A549 (cell line): ENCODE results near the gene ATXN10. TPM values are rescaled to one million over a fixed set of nuclear protein-coding genes. Genes with fewer than 3 reads are reported as not detected.

Experiments used
- ATAC-seq, 2 experiments: fragments of 200-7000 bp in 1 of 2; fragments of >200 bp in 1 of 2; cut with Nextera tagmentation in 1 of 2; cut with Tn5 transposase in 1 of 2; 3 replicates each; pipeline versions ENCODE4 v1.8.0 to v1.9.1; 2018 to 2020; ENCODE audit warnings: mild to moderate bottlenecking in 1 of 2, moderate library complexity in 1 of 2
- CTCF ChIA-PET: fragments of 300-600 bp; sonication (Branson Sonifier 250); formaldehyde crosslinking; extraction: SDS; loops from one replicate; lab custom pipeline; 2021; ENCODE audit warnings: antibody characterized with exemption, inconsistent platforms; lab: Yijun Ruan, JAX
- POLR2A ChIA-PET: fragments of 350-600 bp; formaldehyde crosslinking; extraction: SDS; loops from one replicate; lab custom pipeline; 2021; ENCODE audit warnings: antibody characterized with exemption, inconsistent platforms; lab: Yijun Ruan, JAX
- DNase-seq, 2 experiments: peaks; one replicate each; pipeline versions ENCODE4 v3.0.0 to v3.0.0-alpha.2; 2011 to 2016; ENCODE audit warnings: low read depth in 1 of 2, low spot score in 1 of 2
- FAIRE-seq: peaks from 2 replicates; lab custom pipeline; 2011; peaks lifted over from hg19 to GRCh38; lab: Jason Lieb, UNC
- H3K27ac ChIP-seq, 2 experiments: fragments of >200 bp; sonication (Bioruptor Twin); formaldehyde crosslinking; 3 replicates each; pipeline ENCODE4 v1.5.1; 2016 to 2017
- H3K4me1 ChIP-seq: fragments of >200 bp; sonication (Bioruptor Twin); formaldehyde crosslinking; 3 replicates; pipeline ENCODE4 v1.6.1; 2016
- H3K4me2 ChIP-seq: fragments of >200 bp; sonication (Bioruptor Twin); formaldehyde crosslinking; 3 replicates; pipeline ENCODE4 v1.6.1; 2016
- H3K4me3 ChIP-seq: fragments of >200 bp; sonication (Bioruptor Twin); formaldehyde crosslinking; 3 replicates; pipeline ENCODE4 v1.5.1; 2016
- H3K9me3 ChIP-seq: fragments of >200 bp; sonication (Bioruptor Twin); formaldehyde crosslinking; 3 replicates; pipeline ENCODE4 v1.6.1; 2016
- BCL3 ChIP-seq: fragments of >200 bp; sonication (Bioruptor Twin); formaldehyde crosslinking; IDR thresholded peaks from 3 replicates; pipeline ENCODE4 v1.6.1; 2016
- BHLHE40 ChIP-seq: IDR thresholded peaks from 2 replicates; pipeline ENCODE4 v1.6.1; 2012; ENCODE audit warnings: low read depth, low read length, inconsistent platforms
- CHD2 ChIP-seq: fragments of 150-350 bp; IDR thresholded peaks from 2 replicates; pipeline ENCODE4 v1.6.1; 2014; ENCODE audit warnings: low read length; ENCODE audit not compliant: partially characterized antibody
- E2F6 ChIP-seq: IDR thresholded peaks from 2 replicates; pipeline ENCODE4 v1.6.1; 2012; ENCODE audit warnings: low read depth, borderline replicate concordance
- EHMT2 ChIP-seq: fragments of 200-600 bp; sonication (generic); IDR thresholded peaks from 2 replicates; pipeline ENCODE4 v1.6.1; 2016; ENCODE audit warnings: antibody characterized with exemption, low read depth, mild to moderate bottlenecking, moderate library complexity
- ELK1 ChIP-seq: fragments of 150-350 bp; IDR thresholded peaks from 2 replicates; pipeline ENCODE4 v1.6.1; 2014; ENCODE audit warnings: low read depth, mild to moderate bottlenecking, low read length
- JUN ChIP-seq, 2 experiments: fragments of >200 bp; sonication (Bioruptor Twin); formaldehyde crosslinking; IDR thresholded peaks; 2 replicates in 1 of 2; 3 replicates in 1 of 2; pipeline ENCODE4 v1.6.1; 2016 to 2017
- MAFK ChIP-seq: fragments of 450-650 bp; IDR thresholded peaks from 2 replicates; pipeline ENCODE4 v1.6.1; 2014; ENCODE audit not compliant: partially characterized antibody
- MAZ ChIP-seq: fragments of 150-350 bp; IDR thresholded peaks from 2 replicates; pipeline ENCODE4 v1.6.1; 2014; ENCODE audit warnings: antibody characterized with exemption, low read depth, low read length, borderline replicate concordance
- MYC ChIP-seq: IDR thresholded peaks from 2 replicates; pipeline ENCODE4 v1.6.1; 2012; ENCODE audit warnings: mild to moderate bottlenecking, inconsistent platforms, low read length, improper control_type of control experiment, borderline replicate concordance
- RAD21 ChIP-seq, 2 experiments: fragments of >200 bp in 1 of 2; sonication (Bioruptor Twin) in 1 of 2; formaldehyde crosslinking in 1 of 2; IDR thresholded peaks in 1 of 2; conservative IDR thresholded peaks in 1 of 2; 2 replicates in 1 of 2; 3 replicates in 1 of 2; pipeline ENCODE4 v1.6.1; 2012 to 2018; ENCODE audit warnings: inconsistent platforms in 1 of 2
- RARB ChIP-seq: fragments of 250-450 bp; sonication (Bioruptor Pico); IDR thresholded peaks from 2 replicates; pipeline ENCODE4 v1.8.0; 2021; ENCODE audit warnings: mild to moderate bottlenecking, moderate library complexity
- RFX5 ChIP-seq: fragments of 450-650 bp; IDR thresholded peaks from 2 replicates; pipeline ENCODE4 v1.7.1; 2014; ENCODE audit warnings: antibody characterized with exemption, mild to moderate bottlenecking, moderate library complexity
- RNF2 ChIP-seq: fragments of 200-600 bp; sonication (generic); IDR thresholded peaks from 2 replicates; pipeline ENCODE4 v1.6.1; 2016; ENCODE audit warnings: low read depth, mild to moderate bottlenecking, antibody characterized with exemption, moderate library complexity, borderline replicate concordance
- SMC3 ChIP-seq: fragments of >200 bp; sonication (Bioruptor Twin); formaldehyde crosslinking; IDR thresholded peaks from 3 replicates; pipeline ENCODE4 v1.6.1; 2018; ENCODE audit warnings: inconsistent platforms
- SREBF2 ChIP-seq: fragments of 450-650 bp; IDR thresholded peaks from 2 replicates; pipeline ENCODE4 v1.6.1; 2014; ENCODE audit warnings: mild to moderate bottlenecking, moderate library complexity
- TP53 ChIP-seq: fragments of 250-450 bp; sonication (Bioruptor Pico); IDR thresholded peaks from 2 replicates; pipeline ENCODE4 v1.5.0; 2021; ENCODE audit warnings: mild to moderate bottlenecking, moderate library complexity
- ZNF302 ChIP-seq: fragments of 250-450 bp; sonication (Bioruptor Pico); IDR thresholded peaks from 2 replicates; pipeline ENCODE4 v1.9.0; 2021; ENCODE audit warnings: inconsistent platforms, mild to moderate bottlenecking, moderate library complexity
- WGBS: methylation state at CpG from one replicate; pipeline ENCODE4 v1.1.6; 2017; ENCODE audit errors: missing lambda C conversion rate; 5-methylcytosine and 5-hydroxymethylcytosine counted together
- polyA plus RNA-seq, 4 experiments: library from polyadenylated mRNA; depleted of rRNA in 3 of 4; stranded (reverse); fragments of >200 nt; fragmentation: RNase III in 1 of 4; extraction: RNeasy Plus Mini Kit Qiagen cat#74134 plus additional on column Dnase treatment in 1 of 4; gene quantifications; 2 replicates in 3 of 4; 3 replicates in 1 of 4; pipeline ENCODE4 v1.2.3, GENCODE V29; 2011 to 2017

Gene ATXN10
- polyA plus RNA-seq, 2 of the 4 experiments (the other 2 are of a cell fraction) = 126 to 281 TPM

- peak overlapping the region; percentile 93 to 97 for H3K27ac ChIP-seq
- CTCF ChIA-PET = interaction anchor here (0.6 to 1.3 kb wide), 2 partner anchors 26 to 39 kb away, joined by 4 to 5 read pairs; no protein-coding TSS in a partner anchor
- TF ChIP-seq BCL3 = no peak
- TF ChIP-seq ZNF302 (CRISPR knock-in tag) = no peak
- TF ChIP-seq SREBF2 = no peak
- no peak for TF ChIP-seq MAFK
- no peak for TF ChIP-seq BHLHE40
- TF ChIP-seq ELK1 = no peak
- TF ChIP-seq, all 56 proteins: peak for 0
- DNase-seq = no peak
- Histone ChIP-seq H3K4me1 (peaks cover 97% of the 10 kb centered on the region), H3K9me3 (no peaks in the 10 kb centered on the region), H3K4me2 (peak overlapping the region; percentile 67), H3K4me3 (no peak overlapping the region)
- 92% methylated on average over 2 of the region's 2 CpGs for WGBS
- no peak for FAIRE-seq
- no peak for ATAC-seq
- POLR2A ChIA-PET = no interaction called here
Measured at GRCh38 chr22:45683680-45684079, 12.0 kb downstream of the ATXN10 start.

- Histone ChIP-seq H3K9me3 (no peaks in the 10 kb centered on the region), H3K27ac (peak overlapping the region; percentile 93 to 97), H3K4me1 (peaks cover 96% of the 10 kb centered on the region), H3K4me2 (peak overlapping the region; percentile 67), H3K4me3 (no peak overlapping the region)
- ATAC-seq (no peak), FAIRE-seq (no peak), DNase-seq (no peak)
- TF ChIP-seq JUN (IDR thresholded peaks at IDR 0.05) = no peak
- no peak for TF ChIP-seq RARB (CRISPR knock-in tag)
- no peak for TF ChIP-seq ZNF302 (CRISPR knock-in tag)
- no peak for TF ChIP-seq TP53
- no peak for TF ChIP-seq SMC3
- TF ChIP-seq MAZ = no peak
- TF ChIP-seq MAFK = no peak
- no peak for TF ChIP-seq E2F6
- CTCF ChIA-PET = interaction anchor here (0.6 to 1.3 kb wide), 2 partner anchors 25 to 39 kb away, joined by 4 to 5 read pairs; no protein-coding TSS in a partner anchor
- POLR2A ChIA-PET = no interaction called here
- WGBS = 65% methylated on average over 4 of the region's 4 CpGs
Measured at GRCh38 chr22:45684169-45684568, 12.5 kb downstream of the ATXN10 start.

GRCh38 chr22:45684752-45685574 lies 13.3 kb downstream of the ATXN10 start:
- POLR2A ChIA-PET = interaction anchor here (1.0 kb wide), 1 partner anchor 13 kb away, joined by 3 read pairs; the partner anchor contains the start of gene ATXN10
- H3K4me3 ChIP-seq = no peak overlapping the region
- DNase-seq (no peak), ATAC-seq (no peak)
- peak overlapping the region; percentile 93 to 97 for H3K27ac ChIP-seq
- CTCF ChIA-PET = interaction anchor here (1.1 kb wide), 1 partner anchor 9 kb away, joined by 6 read pairs; no protein-coding TSS in a partner anchor
- 64% methylated on average over 5 of the region's 5 CpGs for WGBS
- TF ChIP-seq CHD2 (no peak), RFX5 (no peak), ZNF302 (CRISPR knock-in tag) (no peak), MYC (no peak), ELK1 (no peak), RAD21 (conservative IDR thresholded peaks at IDR 0.05 in 1 of 2, IDR thresholded peaks at IDR 0.05 in 1 of 2) (no peak), RNF2 (no peak), EHMT2 (no peak)
- TF ChIP-seq, all 56 proteins: peak for 0
- peaks cover 96% of the 10 kb centered on the region for H3K4me1 ChIP-seq
- FAIRE-seq = no peak
- peak overlapping the region; percentile 67 for H3K4me2 ChIP-seq
- no peaks in the 10 kb centered on the region for H3K9me3 ChIP-seq
